MG63 (cell line): ENCODE results near the gene PIK3R5. TPM values are rescaled to one million over a fixed set of nuclear protein-coding genes. Genes with fewer than 3 reads are reported as not detected.

Experiments used
- DNase-seq: peaks from one replicate; pipeline ENCODE4 v3.0.0-alpha.2; 2020
- H3K27me3 ChIP-seq: fragments of 250-450 bp; sonication (Bioruptor Pico); 2 replicates; pipeline ENCODE4 v1.5.1; 2020; ENCODE audit warnings: mild to moderate bottlenecking, moderate library complexity
- H3K36me3 ChIP-seq: fragments of 250-450 bp; sonication (Bioruptor Pico); 2 replicates; pipeline ENCODE4 v1.5.1; 2020; ENCODE audit warnings: mild to moderate bottlenecking, moderate library complexity
- H3K4me3 ChIP-seq: fragments of 250-450 bp; sonication (Bioruptor Pico); 2 replicates; pipeline ENCODE4 v1.5.1; 2020; ENCODE audit warnings: mild to moderate bottlenecking, moderate library complexity
- H3K9me3 ChIP-seq: fragments of 250-450 bp; sonication (Bioruptor Pico); 2 replicates; pipeline ENCODE4 v1.5.1; 2020; ENCODE audit warnings: mild to moderate bottlenecking, moderate library complexity
- total RNA-seq: library from RNA; depleted of rRNA; stranded (reverse); fragments of >200 nt; shearing (Covaris generic); gene quantifications from 2 replicates; pipeline ENCODE4 v1.2.3, GENCODE V29; 2014; ENCODE audit warnings: low replicate concordance

PIK3R5 gene
- total RNA-seq, 1 experiment from 2014 or later = not detected

GRCh38 chr17:8923762-8924161 is 41.7 kb downstream of the PIK3R5 start:
- DNase-seq = no peak
- Histone ChIP-seq H3K9me3 (peaks cover 21% of the 10 kb centered on the region), H3K27me3 (no peaks in the 10 kb centered on the region), H3K4me3 (no peak overlapping the region), H3K36me3 (no peaks in the 10 kb centered on the region)

GRCh38 chr17:8922928-8923327 is 42.6 kb downstream of the PIK3R5 start:
- Histone ChIP-seq H3K36me3 (no peaks in the 10 kb centered on the region), H3K4me3 (no peak overlapping the region), H3K27me3 (no peaks in the 10 kb centered on the region), H3K9me3 (peaks cover 16% of the 10 kb centered on the region)
- no peak for DNase-seq

DNA sequence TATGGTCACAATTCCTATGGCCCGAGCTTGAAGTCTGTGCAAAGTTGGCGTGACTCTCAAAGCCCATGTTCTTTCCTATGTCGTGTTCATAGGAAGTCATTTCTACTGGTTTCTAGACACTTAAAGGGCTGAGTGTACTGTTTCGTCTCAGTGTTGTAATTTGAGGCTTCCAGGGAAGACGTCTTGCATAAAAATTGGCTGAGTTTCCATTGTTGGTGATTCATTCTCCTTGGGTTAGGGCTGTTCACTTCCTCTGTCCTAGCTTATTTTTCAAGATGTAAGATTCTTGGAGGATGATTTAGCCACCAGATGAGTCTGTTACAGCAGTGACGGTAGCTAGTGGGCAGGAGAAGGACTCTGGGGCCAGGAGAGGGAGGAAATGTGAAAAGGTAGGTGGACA is 43.1 kb downstream of the PIK3R5 start:
- peaks cover 14% of the 10 kb centered on the region for H3K9me3 ChIP-seq
- H3K27me3 ChIP-seq = no peaks in the 10 kb centered on the region
- DNase-seq = peak; percentile 36
- H3K36me3 ChIP-seq = no peaks in the 10 kb centered on the region
- H3K4me3 ChIP-seq = no peak overlapping the region

- DNase-seq = no peak
- peaks cover 17% of the 10 kb centered on the region for H3K9me3 ChIP-seq
- no peak overlapping the region for H3K4me3 ChIP-seq
- H3K36me3 ChIP-seq = no peaks in the 10 kb centered on the region
- no peaks in the 10 kb centered on the region for H3K27me3 ChIP-seq
These were observed 44.4 kb downstream of the PIK3R5 start for GRCh38 chr17:8921147-8921546.

DNA sequence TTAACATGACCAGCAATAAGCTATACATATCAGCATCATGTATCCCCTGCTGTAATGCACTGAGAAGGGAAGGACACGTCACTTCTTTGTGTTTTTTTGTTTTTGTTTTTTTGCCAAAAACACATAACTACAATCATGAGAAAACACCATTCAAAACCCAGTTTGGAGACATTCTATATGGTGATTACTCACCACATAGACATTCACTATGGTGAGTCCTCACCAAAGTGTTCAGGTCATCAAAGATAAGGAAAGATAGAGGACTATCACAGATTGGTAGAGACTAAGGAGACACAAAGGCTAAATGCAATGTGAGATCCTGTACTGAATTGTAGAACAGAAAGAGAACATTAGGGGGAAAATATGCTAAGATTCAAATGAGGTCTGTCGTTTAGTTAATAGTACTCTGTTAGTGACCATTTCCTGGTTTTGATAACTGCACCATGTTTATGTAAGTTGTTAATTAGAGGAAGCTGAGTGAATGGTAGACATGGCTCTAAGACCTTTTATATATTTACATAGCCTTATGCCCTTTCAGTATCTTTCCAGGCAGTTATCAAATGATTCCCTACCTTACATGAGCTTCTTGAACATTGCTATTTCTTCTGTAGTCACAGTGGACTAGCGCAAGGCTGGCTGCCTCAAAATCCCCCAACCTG is 46.6 kb downstream of the PIK3R5 start:
- H3K27me3 ChIP-seq = no peaks in the 10 kb centered on the region
- H3K36me3 ChIP-seq = no peaks in the 10 kb centered on the region
- DNase-seq = no peak
- peaks cover 8% of the 10 kb centered on the region; the same call in 1 of the 2 replicates for H3K9me3 ChIP-seq
- no peak overlapping the region for H3K4me3 ChIP-seq

- no peaks in the 10 kb centered on the region for H3K27me3 ChIP-seq
- H3K36me3 ChIP-seq = no peaks in the 10 kb centered on the region
- no peak for DNase-seq
- peaks cover 8% of the 10 kb centered on the region; the same call in 1 of the 2 replicates for H3K9me3 ChIP-seq
- H3K4me3 ChIP-seq = no peak overlapping the region
These were observed 49.0 kb downstream of the PIK3R5 start for GRCh38 chr17:8916466-8916865.

DNA sequence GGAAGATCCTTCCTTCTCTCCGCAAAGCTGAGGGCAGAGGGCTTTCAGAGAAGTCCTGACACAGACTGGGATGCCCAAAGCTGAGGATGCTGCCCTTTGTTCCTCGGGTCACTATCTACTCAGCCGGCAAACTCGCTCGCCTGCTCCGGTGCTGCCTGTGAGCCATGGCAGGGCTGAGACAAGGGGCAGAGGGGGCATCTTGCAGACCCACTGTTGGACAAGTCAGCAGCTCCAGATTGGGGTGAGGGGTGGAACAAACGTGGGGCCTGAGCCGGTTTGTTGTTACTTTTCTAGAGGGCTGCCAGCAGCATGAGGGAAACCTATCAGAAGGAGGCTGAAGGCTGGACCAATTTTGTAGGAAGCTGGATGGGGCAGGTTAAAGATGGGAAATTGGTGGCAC is 51.0 kb downstream of the PIK3R5 start:
- no peaks in the 10 kb centered on the region for H3K36me3 ChIP-seq
- no peak for DNase-seq
- H3K4me3 ChIP-seq = no peak overlapping the region
- no peaks in the 10 kb centered on the region for H3K27me3 ChIP-seq
- H3K9me3 ChIP-seq = peaks cover 8% of the 10 kb centered on the region; the same call in 1 of the 2 replicates

DNA sequence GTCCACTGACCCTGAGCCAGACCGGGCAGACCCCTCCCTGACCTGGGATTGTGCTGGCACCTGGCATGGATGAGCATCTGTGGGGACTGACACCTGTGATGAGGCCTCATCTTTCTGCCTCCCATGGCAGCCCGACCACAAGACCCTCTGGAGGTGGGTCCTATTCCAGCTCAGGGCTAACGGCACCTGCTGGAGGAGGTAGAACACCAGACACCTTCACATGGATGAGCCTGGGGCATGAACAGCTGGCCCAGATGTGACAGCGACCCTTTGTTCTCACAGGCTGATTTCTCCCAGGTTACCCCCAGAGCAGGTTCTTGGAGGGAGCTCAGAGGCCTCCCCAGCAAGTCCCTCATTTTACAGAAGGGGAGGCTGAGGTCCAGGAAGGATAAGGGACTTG is 51.6 kb downstream of the PIK3R5 start:
- no peaks in the 10 kb centered on the region for H3K36me3 ChIP-seq
- no peak for DNase-seq
- H3K9me3 ChIP-seq = peaks cover 8% of the 10 kb centered on the region; the same call in 1 of the 2 replicates
- H3K4me3 ChIP-seq = no peak overlapping the region
- H3K27me3 ChIP-seq = no peaks in the 10 kb centered on the region; the same call in 1 of the 2 replicates

- Histone ChIP-seq H3K9me3 (peaks cover 7% of the 10 kb centered on the region; the same call in 1 of the 2 replicates), H3K27me3 (peaks cover 3% of the 10 kb centered on the region; the same call in 1 of the 2 replicates), H3K4me3 (no peak overlapping the region), H3K36me3 (no peaks in the 10 kb centered on the region)
- DNase-seq = no peak
These were observed 52.4 kb downstream of the PIK3R5 start for GRCh38 chr17:8913091-8913490.

DNA sequence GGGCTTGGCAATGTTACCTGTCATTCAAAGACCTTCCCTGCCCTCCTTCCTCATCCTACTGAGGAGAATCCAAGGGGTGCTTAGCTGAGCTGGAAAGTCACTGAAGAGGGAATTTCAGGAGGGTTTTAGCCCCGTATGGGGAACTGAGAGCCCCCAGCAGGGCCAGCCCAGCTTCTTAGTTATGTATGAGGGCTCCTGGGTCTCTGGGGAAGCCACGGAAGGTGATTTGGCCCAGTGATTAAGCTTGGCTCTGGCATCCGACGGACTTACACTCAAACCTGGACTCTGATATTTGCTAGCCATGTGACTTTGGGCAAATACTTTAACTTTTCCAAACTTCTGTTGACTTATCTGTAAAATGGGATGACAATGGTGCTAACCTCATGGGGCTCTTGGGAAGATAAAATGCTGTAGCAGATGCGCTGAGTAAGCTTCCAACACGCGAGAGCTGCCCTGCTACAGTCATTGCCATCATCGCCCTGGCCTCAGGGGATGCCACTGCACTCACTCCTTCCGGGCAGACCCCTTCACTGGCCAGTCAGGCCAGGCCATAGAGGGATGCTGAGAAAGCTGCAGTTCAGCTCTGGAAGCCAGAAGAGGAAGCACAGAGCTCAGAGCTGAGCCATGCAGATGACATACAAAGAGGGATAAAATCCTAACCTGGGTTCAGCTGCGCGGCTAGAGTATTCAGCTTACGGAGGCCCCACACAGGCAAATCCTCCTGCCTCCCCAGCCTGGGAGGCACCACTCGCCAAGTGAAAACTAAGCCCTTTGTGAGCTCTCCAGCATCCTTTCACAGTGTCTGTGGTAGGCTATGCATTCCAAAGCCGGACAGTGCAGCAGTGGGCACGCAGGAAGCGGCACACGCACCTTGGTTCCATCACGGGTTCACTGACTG is 53.2 kb downstream of the PIK3R5 start:
- Histone ChIP-seq H3K27me3 (peaks cover 7% of the 10 kb centered on the region; the same call in 1 of the 2 replicates), H3K36me3 (no peaks in the 10 kb centered on the region), H3K9me3 (peaks cover 3% of the 10 kb centered on the region; the same call in 1 of the 2 replicates), H3K4me3 (no peak overlapping the region)
- DNase-seq = no peak

DNA sequence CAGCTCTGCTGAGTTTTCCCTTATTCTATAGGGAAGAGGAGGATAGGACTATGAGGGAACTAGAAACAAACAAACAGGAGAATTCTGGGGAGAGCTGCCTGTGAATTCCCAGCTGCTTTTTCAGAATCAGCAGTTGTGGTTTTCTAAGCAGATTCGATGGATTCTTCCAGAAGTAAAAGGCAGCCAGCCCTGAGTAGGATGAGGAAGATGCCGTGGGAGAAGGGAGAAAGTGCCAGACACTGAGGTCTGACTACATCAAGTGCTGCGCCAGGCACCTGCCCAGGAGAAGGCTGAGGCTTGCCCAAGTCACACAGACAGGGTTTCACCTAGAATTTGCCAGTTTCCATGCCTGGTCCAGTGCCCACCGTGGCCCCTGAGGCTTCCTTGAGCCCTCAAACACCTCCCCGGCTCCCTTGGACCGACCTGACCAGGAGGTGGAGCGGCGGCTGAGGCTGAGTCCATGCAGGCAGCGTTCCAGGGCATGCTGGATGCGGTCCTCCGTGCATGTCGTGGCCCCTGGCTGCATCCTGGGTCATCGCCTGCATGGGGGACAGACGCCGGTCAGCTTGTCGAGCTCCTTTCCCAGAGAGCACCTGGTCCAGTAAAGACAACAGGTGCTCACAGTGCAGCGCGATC is 54.4 kb downstream of the PIK3R5 start:
- no peak for DNase-seq
- Histone ChIP-seq H3K27me3 (peaks cover 7% of the 10 kb centered on the region; the same call in 1 of the 2 replicates), H3K4me3 (no peak overlapping the region), H3K36me3 (no peaks in the 10 kb centered on the region), H3K9me3 (no peaks in the 10 kb centered on the region)

- no peaks in the 10 kb centered on the region for H3K36me3 ChIP-seq
- H3K4me3 ChIP-seq = no peak overlapping the region
- H3K27me3 ChIP-seq = peaks cover 7% of the 10 kb centered on the region; the same call in 1 of the 2 replicates
- H3K9me3 ChIP-seq = no peaks in the 10 kb centered on the region
- DNase-seq = no peak
These were observed 55.8 kb downstream of the PIK3R5 start for GRCh38 chr17:8909586-8910270.

DNA sequence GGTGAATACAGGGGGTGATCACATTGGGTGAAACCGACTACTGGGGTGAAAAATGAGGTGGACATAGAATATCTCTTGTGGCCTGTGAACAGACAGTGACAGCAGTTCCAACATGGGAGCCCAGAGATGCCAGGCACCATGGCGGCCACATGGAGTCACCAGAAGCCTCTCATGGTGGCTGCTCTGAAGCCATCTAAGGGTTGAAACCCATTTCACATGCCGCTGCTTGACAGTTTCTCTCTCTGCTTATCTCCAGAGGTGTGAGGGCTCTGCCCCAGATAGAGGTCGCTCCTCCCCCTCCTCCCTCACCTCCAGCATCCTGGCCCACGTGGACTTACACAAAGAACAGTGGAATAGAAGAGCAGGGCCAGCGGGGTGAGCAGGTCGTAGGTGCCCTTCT is 60.2 kb downstream of the PIK3R5 start:
- DNase-seq = no peak
- H3K4me3 ChIP-seq = no peak overlapping the region
- no peaks in the 10 kb centered on the region for H3K9me3 ChIP-seq
- H3K27me3 ChIP-seq = peaks cover 24% of the 10 kb centered on the region
- H3K36me3 ChIP-seq = no peaks in the 10 kb centered on the region

DNA sequence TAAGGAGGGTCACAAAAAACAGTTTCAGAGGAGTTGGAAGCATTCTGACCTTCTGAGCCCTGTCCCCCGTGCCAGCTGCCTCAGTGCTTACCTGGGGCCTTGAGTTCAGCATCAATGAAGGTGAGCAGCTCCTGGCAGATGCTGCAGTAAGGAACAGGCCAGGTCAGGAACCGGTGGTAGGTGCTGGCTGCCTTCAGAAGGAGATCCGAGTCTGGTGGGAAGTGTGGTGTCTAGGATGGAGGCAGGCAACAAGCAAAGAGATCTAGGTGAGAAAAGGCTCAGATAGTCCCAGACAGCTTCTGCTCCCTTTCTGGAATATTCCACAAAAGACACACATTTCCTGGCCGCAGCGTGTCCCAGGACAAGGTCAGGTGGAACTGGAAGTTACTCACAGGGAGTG is 60.8 kb downstream of the PIK3R5 start:
- Histone ChIP-seq H3K4me3 (no peak overlapping the region), H3K9me3 (no peaks in the 10 kb centered on the region), H3K36me3 (no peaks in the 10 kb centered on the region), H3K27me3 (peaks cover 24% of the 10 kb centered on the region)
- DNase-seq = no peak

GRCh38 chr17:8904201-8904600 is 61.3 kb downstream of the PIK3R5 start:
- no peak for DNase-seq
- Histone ChIP-seq H3K36me3 (no peaks in the 10 kb centered on the region), H3K9me3 (no peaks in the 10 kb centered on the region), H3K27me3 (peaks cover 24% of the 10 kb centered on the region), H3K4me3 (no peak overlapping the region)
